ENCODE data around the gene EGLN1.

- no peak for TF ChIP-seq GATA2 (IDR thresholded peaks at IDR 0.05; ENCODE audit: low read depth, low read length)
- TF ChIP-seq GATA3 (IDR thresholded peaks at IDR 0.05; ENCODE audit: low read depth, low read length) = no peak
Observed at GRCh38 chr1:231338270-231339128, 83.6 kb downstream of the EGLN1 start, which contains the start of gene SPRTN.

Data from SH-SY5Y (cell line).